Hepatocyte (in vitro differentiated cells): Measurements from ENCODE around the gene PRLH.

ENCODE experiments used
- CTCF ChIP-seq: fragments of 200-600 bp; sonication (generic); IDR thresholded peaks from 2 replicates; pipeline ENCODE4 v1.5.1; 2016; ENCODE audit warnings: antibody characterized with exemption, mild to moderate bottlenecking; ENCODE audit not compliant: poor library complexity
- EZH2 ChIP-seq: fragments of 200-600 bp; sonication (generic); IDR thresholded peaks from 2 replicates; pipeline ENCODE4 v1.6.1; 2016; ENCODE audit warnings: antibody characterized with exemption, mild to moderate bottlenecking, borderline replicate concordance

DNA sequence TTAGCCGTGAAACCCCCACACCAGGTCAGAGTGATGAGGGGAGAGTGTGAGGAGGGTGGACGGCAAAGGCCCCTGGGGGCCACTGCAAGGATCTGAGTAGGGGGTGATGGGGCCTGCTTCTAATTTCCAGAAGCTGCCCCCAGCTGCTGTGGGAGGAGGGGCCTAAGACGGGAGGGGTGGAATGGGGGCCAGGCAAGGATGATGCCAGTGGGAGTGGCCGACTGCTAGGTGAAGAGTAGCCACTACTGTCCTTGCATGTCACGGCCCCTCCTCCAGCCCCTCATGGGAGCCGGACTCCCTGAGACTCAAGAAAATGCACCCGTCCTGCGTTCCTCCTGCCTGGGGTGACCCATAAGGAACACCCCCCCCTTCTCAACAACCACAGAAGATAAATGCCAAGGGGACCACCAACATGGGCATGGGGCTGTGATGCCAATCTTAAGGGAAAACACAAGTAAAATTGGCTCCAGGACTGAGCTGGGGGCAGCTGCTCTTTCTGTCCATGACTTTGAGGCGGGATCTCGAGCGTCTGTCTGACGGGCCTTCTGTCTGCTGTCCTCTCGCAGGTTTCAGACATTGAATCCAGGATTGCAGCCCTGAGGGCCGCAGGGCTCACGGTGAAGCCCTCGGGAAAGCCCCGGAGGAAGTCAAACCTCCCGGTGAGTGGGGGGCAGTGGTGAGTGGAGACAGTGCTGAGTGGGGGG is 24.2 kb upstream of the PRLH start:
- no peak for TF ChIP-seq EZH2
- no peak for TF ChIP-seq CTCF
